Measurements from ENCODE around the gene HPX.

Gene HPX

GRCh38 chr11:6440906-6441358 lies at the start of gene HPX:
Gene HPX, minus strand, starts transcription at chr11:6440987. Its CDS starts 24 bp downstream, at chr11:6440963.
- H3K36me3 ChIP-seq (ENCODE audit: insufficient read depth, low read depth, low read length), result no peaks in the 10 kb centered on the region
- H3K4me3 ChIP-seq (ENCODE audit: low read length), result no peak within 1 kb of the TSS
- no peaks in the 10 kb centered on the region for H3K27me3 ChIP-seq (ENCODE audit: insufficient read depth, low read length)
- H3K9me3 ChIP-seq (ENCODE audit: insufficient read depth, low read depth, low read length), result no peaks in the 10 kb centered on the region
- no peaks in the 10 kb centered on the region; the same call in 1 of the 2 replicates for H3K4me1 ChIP-seq (ENCODE audit: insufficient read depth, low read length)
- H3K27ac ChIP-seq (ENCODE audit: low read length), result no peak within 1 kb of the TSS
- H3K9ac ChIP-seq (ENCODE audit: low read depth, low read length), result no peak within 1 kb of the TSS

- no peaks in the 10 kb centered on the region for H3K4me1 ChIP-seq (ENCODE audit: insufficient read depth, low read length)
Observed at GRCh38 chr11:6489306-6489705, 48.5 kb upstream of the HPX start.

GRCh38 chr11:6488821-6489220 lies 48.0 kb upstream of the HPX start:
- H3K4me1 ChIP-seq (ENCODE audit: insufficient read depth, low read length), result no peaks in the 10 kb centered on the region
- H3K4me3 ChIP-seq (ENCODE audit: low read length), result no peak overlapping the region
- H3K9ac ChIP-seq (ENCODE audit: low read depth, low read length), result no peak overlapping the region
- no peaks in the 10 kb centered on the region for H3K9me3 ChIP-seq (ENCODE audit: insufficient read depth, low read depth, low read length)
- no peak overlapping the region for H3K27ac ChIP-seq (ENCODE audit: low read length)
- peaks cover 52% of the 10 kb centered on the region for H3K36me3 ChIP-seq (ENCODE audit: insufficient read depth, low read depth, low read length)
- no peaks in the 10 kb centered on the region for H3K27me3 ChIP-seq (ENCODE audit: insufficient read depth, low read length)

More at GRCh38 chr11:6489306-6489705, 48.5 kb upstream of the HPX start:
- H3K27me3 ChIP-seq (ENCODE audit: insufficient read depth, low read length), result no peaks in the 10 kb centered on the region
- H3K4me3 ChIP-seq (ENCODE audit: low read length), result no peak overlapping the region
- no peak overlapping the region for H3K9ac ChIP-seq (ENCODE audit: low read depth, low read length)
- no peaks in the 10 kb centered on the region for H3K9me3 ChIP-seq (ENCODE audit: insufficient read depth, low read depth, low read length)
- peaks cover 49% of the 10 kb centered on the region for H3K36me3 ChIP-seq (ENCODE audit: insufficient read depth, low read depth, low read length)
- H3K27ac ChIP-seq (ENCODE audit: low read length), result no peak overlapping the region

GRCh38 chr11:6488342-6488741 lies 47.6 kb upstream of the HPX start:
- H3K4me1 ChIP-seq (ENCODE audit: insufficient read depth, low read length), result no peaks in the 10 kb centered on the region
- no peak overlapping the region for H3K9ac ChIP-seq (ENCODE audit: low read depth, low read length)
- H3K4me3 ChIP-seq (ENCODE audit: low read length), result no peak overlapping the region
- no peak overlapping the region for H3K27ac ChIP-seq (ENCODE audit: low read length)
- H3K27me3 ChIP-seq (ENCODE audit: insufficient read depth, low read length), result no peaks in the 10 kb centered on the region
- H3K9me3 ChIP-seq (ENCODE audit: insufficient read depth, low read depth, low read length), result no peaks in the 10 kb centered on the region
- peaks cover 56% of the 10 kb centered on the region for H3K36me3 ChIP-seq (ENCODE audit: insufficient read depth, low read depth, low read length)

GRCh38 chr11:6486938-6487337 lies 46.2 kb upstream of the HPX start:
- Histone ChIP-seq H3K9me3 (ENCODE audit: insufficient read depth, low read depth, low read length) (no peaks in the 10 kb centered on the region), H3K27me3 (ENCODE audit: insufficient read depth, low read length) (no peaks in the 10 kb centered on the region), H3K36me3 (ENCODE audit: insufficient read depth, low read depth, low read length) (peaks cover 61% of the 10 kb centered on the region), H3K4me1 (ENCODE audit: insufficient read depth, low read length) (peaks cover 6% of the 10 kb centered on the region; the same call in 1 of the 2 replicates), H3K4me3 (ENCODE audit: low read length) (no peak overlapping the region), H3K9ac (ENCODE audit: low read depth, low read length) (no peak overlapping the region), H3K27ac (ENCODE audit: low read length) (no peak overlapping the region)

- Histone ChIP-seq H3K4me3 (ENCODE audit: low read length) (no peak overlapping the region), H3K27ac (ENCODE audit: low read length) (no peak overlapping the region), H3K9me3 (ENCODE audit: insufficient read depth, low read depth, low read length) (no peaks in the 10 kb centered on the region), H3K27me3 (ENCODE audit: insufficient read depth, low read length) (no peaks in the 10 kb centered on the region), H3K36me3 (ENCODE audit: insufficient read depth, low read depth, low read length) (peaks cover 61% of the 10 kb centered on the region), H3K4me1 (ENCODE audit: insufficient read depth, low read length) (peaks cover 6% of the 10 kb centered on the region; the same call in 1 of the 2 replicates), H3K9ac (ENCODE audit: low read depth, low read length) (no peak overlapping the region)
Observed at GRCh38 chr11:6486256-6486655, 45.5 kb upstream of the HPX start.

- H3K27me3 ChIP-seq (ENCODE audit: insufficient read depth, low read length), result no peaks in the 10 kb centered on the region
- H3K4me3 ChIP-seq (ENCODE audit: low read length), result no peak overlapping the region
- H3K9me3 ChIP-seq (ENCODE audit: insufficient read depth, low read depth, low read length), result no peaks in the 10 kb centered on the region
- H3K27ac ChIP-seq (ENCODE audit: low read length), result no peak overlapping the region
- peaks cover 61% of the 10 kb centered on the region for H3K36me3 ChIP-seq (ENCODE audit: insufficient read depth, low read depth, low read length)
- no peak overlapping the region for H3K9ac ChIP-seq (ENCODE audit: low read depth, low read length)
- H3K4me1 ChIP-seq (ENCODE audit: insufficient read depth, low read length), result peaks cover 6% of the 10 kb centered on the region; the same call in 1 of the 2 replicates
Observed at GRCh38 chr11:6485661-6486060, 44.9 kb upstream of the HPX start.

GRCh38 chr11:6483015-6483414 lies 42.2 kb upstream of the HPX start:
- H3K27ac ChIP-seq (ENCODE audit: low read length), result no peak overlapping the region
- H3K36me3 ChIP-seq (ENCODE audit: insufficient read depth, low read depth, low read length), result peaks cover 71% of the 10 kb centered on the region
- H3K4me3 ChIP-seq (ENCODE audit: low read length), result 0 out of 2 replicates have a peak overlapping the region, but pooled peaks have one; percentile 98
- H3K4me1 ChIP-seq (ENCODE audit: insufficient read depth, low read length), result peaks cover 10% of the 10 kb centered on the region
- no peak overlapping the region for H3K9ac ChIP-seq (ENCODE audit: low read depth, low read length)
- H3K9me3 ChIP-seq (ENCODE audit: insufficient read depth, low read depth, low read length), result no peaks in the 10 kb centered on the region
- no peaks in the 10 kb centered on the region for H3K27me3 ChIP-seq (ENCODE audit: insufficient read depth, low read length)

GRCh38 chr11:6482441-6482840 lies 41.7 kb upstream of the HPX start:
- H3K9me3 ChIP-seq (ENCODE audit: insufficient read depth, low read depth, low read length), result no peaks in the 10 kb centered on the region
- H3K36me3 ChIP-seq (ENCODE audit: insufficient read depth, low read depth, low read length), result peaks cover 71% of the 10 kb centered on the region
- peaks cover 10% of the 10 kb centered on the region for H3K4me1 ChIP-seq (ENCODE audit: insufficient read depth, low read length)
- H3K27me3 ChIP-seq (ENCODE audit: insufficient read depth, low read length), result no peaks in the 10 kb centered on the region
- peak overlapping the region; percentile 98 for H3K4me3 ChIP-seq (ENCODE audit: low read length)
- H3K9ac ChIP-seq (ENCODE audit: low read depth, low read length), result peak overlapping the region; percentile 97; the same call in 1 of the 2 replicates
- no peak overlapping the region for H3K27ac ChIP-seq (ENCODE audit: low read length)

- peak overlapping the region; percentile 98 for H3K4me3 ChIP-seq (ENCODE audit: low read length)
- peak overlapping the region; percentile 75 for H3K27ac ChIP-seq (ENCODE audit: low read length)
- H3K36me3 ChIP-seq (ENCODE audit: insufficient read depth, low read depth, low read length), result peaks cover 71% of the 10 kb centered on the region
- H3K4me1 ChIP-seq (ENCODE audit: insufficient read depth, low read length), result peaks cover 10% of the 10 kb centered on the region
- H3K9me3 ChIP-seq (ENCODE audit: insufficient read depth, low read depth, low read length), result no peaks in the 10 kb centered on the region
- H3K27me3 ChIP-seq (ENCODE audit: insufficient read depth, low read length), result no peaks in the 10 kb centered on the region
- H3K9ac ChIP-seq (ENCODE audit: low read depth, low read length), result peak overlapping the region; percentile 97
Observed at GRCh38 chr11:6481924-6482275, 41.1 kb upstream of the HPX start.

- H3K27ac ChIP-seq (ENCODE audit: low read length), result peak within 1 kb of the TSS; percentile 75
- peaks cover 71% of the 10 kb centered on the region for H3K36me3 ChIP-seq (ENCODE audit: insufficient read depth, low read depth, low read length)
- H3K4me1 ChIP-seq (ENCODE audit: insufficient read depth, low read length), result peaks cover 10% of the 10 kb centered on the region
- H3K27me3 ChIP-seq (ENCODE audit: insufficient read depth, low read length), result no peaks in the 10 kb centered on the region
- peak within 1 kb of the TSS; percentile 97 for H3K9ac ChIP-seq (ENCODE audit: low read depth, low read length)
- no peaks in the 10 kb centered on the region for H3K9me3 ChIP-seq (ENCODE audit: insufficient read depth, low read depth, low read length)
- peak within 1 kb of the TSS; percentile 98 for H3K4me3 ChIP-seq (ENCODE audit: low read length)
Observed at GRCh38 chr11:6481012-6481923, 40.5 kb upstream of the HPX start, which contains the start of the genes ARFIP2 and TIMM10B. Gene ARFIP2, minus strand, starts transcription at chr11:6481331. Its CDS starts 910 bp downstream, at chr11:6480421. Gene TIMM10B, plus strand, starts transcription at chr11:6481501. Its CDS starts 16 bp downstream, at chr11:6481517.
